Measurements from ENCODE around the gene SHLD1.
A peak's percentile ranks its signal among the peaks of the same experiment; 100 is the strongest.
"Not testable (repeated sequence)": the region's sequence is repeated elsewhere in the genome, so short reads cannot be mapped to it uniquely, and the experiment has no call there.

Gene SHLD1

DNA sequence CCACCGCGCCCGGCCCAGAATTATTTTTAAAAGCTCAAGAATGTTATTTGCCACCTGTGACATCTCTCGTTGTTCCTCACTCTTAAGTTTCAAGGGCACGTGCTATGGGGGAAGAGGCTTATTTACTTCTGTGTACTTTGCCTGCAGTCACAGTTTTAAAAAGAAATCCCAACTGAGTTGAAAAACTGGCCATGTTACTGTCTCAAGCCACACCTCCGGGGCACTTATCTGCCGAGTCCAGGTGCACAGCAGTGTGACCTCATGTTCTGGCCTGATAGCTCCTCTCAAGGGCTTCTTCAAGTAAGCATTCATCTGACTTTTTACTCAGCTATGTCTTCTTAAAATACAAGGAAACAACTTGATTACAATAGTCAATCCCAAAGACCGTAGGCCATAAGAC lies 34.5 kb downstream of the SHLD1 start:
- peak; percentile 68 for DNase-seq

- no peak for DNase-seq
Measured at GRCh38 chr20:5785146-5785545, 34.9 kb downstream of the SHLD1 start.

GRCh38 chr20:5786930-5787795 lies 37.0 kb downstream of the SHLD1 start:
- DNase-seq: peak; percentile 17

- no peak for DNase-seq
Measured at GRCh38 chr20:5787796-5788165, 37.6 kb downstream of the SHLD1 start.

- DNase-seq: peak; percentile 93
Measured at GRCh38 chr20:5788385-5788895, 38.2 kb downstream of the SHLD1 start.

- no peak for DNase-seq
Measured at GRCh38 chr20:5789827-5790226, 39.6 kb downstream of the SHLD1 start.

GRCh38 chr20:5793916-5794315 lies 43.7 kb downstream of the SHLD1 start:
- DNase-seq: no peak

DNA sequence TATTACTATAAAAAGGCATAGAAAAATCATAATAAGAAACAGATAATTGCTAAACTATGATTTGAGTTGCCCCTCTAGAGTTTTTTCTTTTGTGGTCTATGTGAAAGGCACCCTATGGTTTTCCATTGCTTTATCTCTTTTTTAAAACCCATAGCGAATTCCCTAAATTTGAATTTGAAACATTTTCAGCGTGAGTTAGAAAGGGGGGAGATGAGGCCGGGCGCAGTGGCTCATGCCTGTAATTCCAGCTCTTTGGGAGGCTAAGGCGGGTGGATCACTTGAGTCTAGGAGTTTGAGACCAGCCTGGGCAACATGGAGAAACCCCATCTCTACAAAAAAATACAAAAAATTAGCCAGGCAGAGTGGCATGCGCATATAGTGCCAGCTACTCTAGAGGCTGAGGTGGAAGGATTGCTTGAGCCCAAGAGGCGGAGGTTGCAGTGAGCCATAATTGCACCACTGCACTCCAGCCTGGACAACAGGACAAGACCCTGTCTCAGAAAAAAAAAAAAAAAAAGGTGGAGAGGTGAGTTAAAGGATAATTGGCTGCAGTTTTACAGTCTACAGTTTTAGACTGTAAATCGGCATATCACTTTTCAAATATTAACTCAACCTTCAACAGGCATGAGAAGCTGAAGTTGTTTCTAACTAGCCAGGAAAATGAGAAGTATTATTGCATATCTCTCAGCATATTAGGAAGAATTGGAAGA lies 46.3 kb downstream of the SHLD1 start:
- DNase-seq: no peak

DNA sequence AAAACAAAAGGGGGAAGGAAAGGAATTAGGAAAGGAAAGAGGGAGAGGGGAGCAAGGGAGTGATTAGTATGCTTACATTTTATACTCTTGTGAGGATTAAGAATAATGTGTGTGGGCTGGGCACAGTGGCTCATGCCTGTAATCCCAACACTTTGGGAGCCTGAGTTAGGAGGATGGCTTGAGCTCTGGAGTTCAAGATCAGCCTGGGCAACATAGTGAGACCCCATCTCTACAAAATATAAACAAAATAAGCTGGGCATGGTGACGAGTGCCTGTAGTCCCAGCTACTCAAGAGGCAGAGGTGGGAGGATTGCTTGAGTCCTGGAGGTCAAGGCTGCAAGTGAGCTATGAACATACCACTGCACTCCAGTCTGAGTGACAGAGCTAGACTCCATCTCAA lies 47.0 kb downstream of the SHLD1 start:
- no peak for DNase-seq

DNA sequence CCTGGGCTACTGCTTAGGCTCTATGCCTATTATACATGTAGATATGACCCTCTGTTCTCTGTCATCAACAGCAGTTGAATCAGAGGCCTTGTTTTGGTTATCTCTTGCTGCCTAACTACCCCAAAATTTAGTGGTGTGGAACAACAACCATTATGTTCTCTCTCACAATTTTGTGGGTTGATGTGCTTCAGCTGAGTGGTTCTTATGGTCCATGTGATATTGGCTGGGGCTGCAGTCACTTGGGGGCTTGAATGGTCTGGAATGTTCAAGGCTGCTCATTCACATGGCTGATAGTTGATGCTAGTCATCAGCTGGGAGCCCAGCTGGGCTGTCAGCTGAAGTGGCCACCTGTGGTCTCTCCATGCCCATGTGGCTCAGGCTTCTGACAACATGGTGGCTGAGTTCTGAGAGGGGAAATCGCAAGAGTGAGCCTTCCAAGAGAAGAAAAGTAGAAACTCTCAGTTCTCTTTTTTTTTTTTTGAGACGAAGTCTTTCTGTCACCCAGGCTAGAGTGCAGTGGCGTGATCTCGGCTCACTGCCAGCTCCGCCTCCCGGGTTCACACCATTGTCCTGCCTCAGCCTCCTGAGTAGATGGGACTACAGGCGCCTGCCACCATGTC lies 47.8 kb downstream of the SHLD1 start:
- no peak for DNase-seq

DNA sequence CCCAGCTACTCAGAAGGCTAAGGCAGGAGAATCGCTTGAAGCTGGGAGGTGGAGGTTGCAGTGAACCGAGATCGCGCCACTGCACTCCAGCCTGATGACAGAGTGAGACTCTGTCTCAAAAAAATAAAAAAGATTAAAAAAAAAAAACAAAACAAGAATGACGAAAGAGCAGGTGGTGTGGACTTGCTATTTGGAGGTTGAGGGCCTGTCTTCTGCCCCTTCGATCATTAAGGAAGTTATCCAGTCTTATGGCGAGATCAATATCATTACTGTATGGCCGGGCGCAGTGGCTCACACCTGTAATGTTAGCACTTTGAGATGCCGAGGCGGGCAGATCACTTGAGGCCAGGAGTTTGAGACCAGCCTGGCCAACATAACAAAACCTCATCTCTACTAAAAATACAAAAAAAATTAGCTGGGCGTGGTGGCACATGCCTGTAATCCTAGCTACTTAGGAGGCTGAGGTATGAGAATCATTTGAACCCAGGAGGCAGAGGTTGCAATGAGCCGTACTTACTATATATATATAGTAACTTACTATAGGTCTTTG lies 53.6 kb downstream of the SHLD1 start:
- not testable (repeated sequence) for DNase-seq

- no peak for DNase-seq
Measured at GRCh38 chr20:5806457-5807263, 56.5 kb downstream of the SHLD1 start.

- DNase-seq: no peak
Measured at GRCh38 chr20:5807431-5807830, 57.2 kb downstream of the SHLD1 start.

DNA sequence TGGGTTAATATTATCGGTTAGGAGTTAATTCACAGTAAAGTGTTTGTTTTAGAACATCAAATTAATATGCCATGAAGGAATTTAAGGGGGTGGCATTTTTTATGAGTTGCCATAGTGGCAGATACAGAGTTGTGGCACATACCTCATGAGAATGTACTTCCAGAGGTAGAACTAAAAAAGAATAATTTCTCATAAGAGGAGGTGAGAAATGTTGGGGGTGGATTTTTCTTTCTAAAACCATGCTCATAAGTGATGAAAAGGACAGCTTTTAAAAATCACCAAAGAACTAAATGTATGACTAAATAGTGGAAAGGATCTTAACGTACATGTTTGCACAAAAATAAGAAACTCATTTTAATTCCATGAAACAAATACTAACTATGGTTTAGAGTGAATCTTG lies 58.7 kb downstream of the SHLD1 start:
- no peak for DNase-seq

DNA sequence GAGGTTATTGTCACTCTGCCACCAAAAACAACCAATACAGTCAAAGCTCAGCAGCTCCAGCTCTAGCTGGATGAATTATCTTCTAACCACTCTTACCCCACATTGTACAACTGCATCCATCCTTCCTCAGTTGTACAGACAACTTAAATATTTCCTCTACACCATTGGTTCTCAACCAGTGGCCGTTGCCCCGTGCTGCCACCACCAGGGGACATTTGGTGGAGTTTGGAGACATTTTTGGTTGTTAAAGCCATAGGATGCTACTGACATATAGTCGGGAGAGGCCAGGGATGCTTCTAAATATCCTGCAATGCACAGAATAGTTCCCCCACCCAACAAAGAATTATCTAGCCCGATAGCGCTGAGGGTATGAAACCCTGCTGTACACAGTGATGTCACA lies 59.3 kb downstream of the SHLD1 start:
- DNase-seq: no peak

- no peak for DNase-seq
Measured at GRCh38 chr20:5810800-5811422, 60.7 kb downstream of the SHLD1 start.

DNA sequence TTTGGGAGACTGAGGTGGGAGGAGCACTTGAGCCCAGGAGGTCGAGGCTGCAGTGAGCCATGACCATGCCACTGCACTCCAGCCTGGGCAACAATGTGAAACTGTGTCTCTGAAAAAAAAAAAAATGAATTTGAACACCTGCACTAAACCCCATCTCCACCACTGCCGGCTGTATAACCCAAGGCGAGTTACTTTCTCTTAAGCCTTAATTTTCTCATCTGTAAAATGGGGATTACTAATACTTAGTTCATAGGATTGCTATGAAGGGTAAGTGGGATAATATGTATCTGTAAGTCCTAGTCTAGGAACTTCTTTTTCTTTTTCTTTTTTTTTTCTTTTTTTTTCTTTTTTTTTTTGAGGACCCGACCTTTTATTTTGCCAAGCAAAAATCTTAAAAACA lies 61.5 kb downstream of the SHLD1 start:
- no peak for DNase-seq

GRCh38 chr20:5818346-5818681 lies 68.1 kb downstream of the SHLD1 start:
- DNase-seq: no peak

GRCh38 chr20:5820738-5821137 lies 70.5 kb downstream of the SHLD1 start:
- DNase-seq: no peak

DNA sequence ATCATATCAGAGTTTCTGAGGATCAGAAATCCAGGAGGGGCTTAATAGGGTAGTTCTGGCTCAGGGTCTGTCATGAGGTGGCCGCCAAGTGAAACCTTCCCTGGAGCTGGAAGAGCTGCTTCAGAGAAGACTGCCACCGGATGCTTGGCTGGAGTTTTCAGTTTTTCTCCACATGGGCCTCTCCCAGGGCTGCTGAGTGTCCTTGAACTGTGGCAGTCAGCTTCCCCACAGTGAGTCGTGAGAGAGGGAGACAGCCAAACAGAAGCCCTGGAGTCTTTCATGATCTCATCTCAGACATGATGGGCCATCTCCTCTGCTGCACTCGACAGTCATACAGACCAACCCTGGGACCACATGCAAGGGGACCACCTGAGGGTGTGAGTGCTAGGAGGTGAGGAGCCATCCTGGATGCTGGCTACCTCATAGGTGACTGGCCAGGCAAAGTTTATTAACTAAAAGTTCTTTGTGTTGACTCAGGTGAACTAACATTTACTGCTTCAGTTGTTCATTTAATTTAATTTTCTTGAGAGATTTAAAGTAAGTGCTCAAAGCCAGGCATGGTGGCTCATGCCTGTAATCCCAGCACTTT lies 71.5 kb downstream of the SHLD1 start:
- DNase-seq: no peak

- peak; percentile 90 for DNase-seq
Measured at GRCh38 chr20:5822569-5822968, 72.4 kb downstream of the SHLD1 start.
